ENCODE measurements around the gene LEMD3.

LEMD3 gene

DNA sequence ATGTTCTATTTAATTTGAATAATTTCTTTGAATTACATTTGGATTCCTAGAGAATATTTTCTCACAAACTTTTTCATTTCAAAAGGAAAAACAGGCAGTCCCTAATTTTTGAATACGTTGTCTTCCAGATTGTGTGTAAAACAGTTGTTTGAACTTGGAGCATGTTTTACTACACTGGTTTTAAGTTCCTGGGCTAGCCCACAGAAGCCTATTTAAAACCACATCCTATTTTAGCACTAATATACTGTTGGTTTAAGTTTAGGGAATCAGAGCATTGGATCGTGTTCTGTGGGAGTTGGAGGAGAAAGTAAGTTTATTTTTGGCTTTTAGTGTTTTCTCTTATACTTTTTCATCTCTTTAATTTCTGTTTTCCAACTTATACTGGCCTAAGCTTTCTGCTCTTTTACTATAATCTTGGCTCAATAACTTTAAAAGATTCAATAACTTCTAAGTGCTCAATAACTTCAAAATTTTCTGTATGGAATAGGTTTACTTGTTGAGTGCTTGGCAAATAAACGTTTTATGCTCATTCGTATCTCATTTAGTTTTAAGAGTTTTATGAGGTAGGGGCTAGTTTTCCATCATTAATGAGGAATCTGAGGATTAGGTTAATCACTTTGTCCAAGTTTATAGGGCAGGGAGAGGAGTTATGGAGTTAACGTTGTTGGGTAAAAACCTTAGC, 14.9 kb downstream of the LEMD3 start:
- ChIA-PET POLR2A (no interaction called here), CTCF (interaction anchor here (0.9 kb wide), 1 partner anchor 61 kb away, joined by 3 read pairs; no protein-coding TSS in a partner anchor)
- TF ChIP-seq, protein P1, sequence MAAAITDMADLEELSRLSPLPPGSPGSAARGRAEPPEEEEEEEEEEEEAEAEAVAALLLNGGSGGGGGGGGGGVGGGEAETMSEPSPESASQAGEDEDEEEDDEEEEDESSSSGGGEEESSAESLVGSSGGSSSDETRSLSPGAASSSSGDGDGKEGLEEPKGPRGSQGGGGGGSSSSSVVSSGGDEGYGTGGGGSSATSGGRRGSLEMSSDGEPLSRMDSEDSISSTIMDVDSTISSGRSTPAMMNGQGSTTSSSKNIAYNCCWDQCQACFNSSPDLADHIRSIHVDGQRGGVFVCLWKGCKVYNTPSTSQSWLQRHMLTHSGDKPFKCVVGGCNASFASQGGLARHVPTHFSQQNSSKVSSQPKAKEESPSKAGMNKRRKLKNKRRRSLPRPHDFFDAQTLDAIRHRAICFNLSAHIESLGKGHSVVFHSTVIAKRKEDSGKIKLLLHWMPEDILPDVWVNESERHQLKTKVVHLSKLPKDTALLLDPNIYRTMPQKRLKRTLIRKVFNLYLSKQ (tag by site-specific recombination; IDR thresholded peaks at IDR 0.05; ENCODE audit: borderline replicate concordance), result no peak
- TF ChIP-seq, protein P2, sequence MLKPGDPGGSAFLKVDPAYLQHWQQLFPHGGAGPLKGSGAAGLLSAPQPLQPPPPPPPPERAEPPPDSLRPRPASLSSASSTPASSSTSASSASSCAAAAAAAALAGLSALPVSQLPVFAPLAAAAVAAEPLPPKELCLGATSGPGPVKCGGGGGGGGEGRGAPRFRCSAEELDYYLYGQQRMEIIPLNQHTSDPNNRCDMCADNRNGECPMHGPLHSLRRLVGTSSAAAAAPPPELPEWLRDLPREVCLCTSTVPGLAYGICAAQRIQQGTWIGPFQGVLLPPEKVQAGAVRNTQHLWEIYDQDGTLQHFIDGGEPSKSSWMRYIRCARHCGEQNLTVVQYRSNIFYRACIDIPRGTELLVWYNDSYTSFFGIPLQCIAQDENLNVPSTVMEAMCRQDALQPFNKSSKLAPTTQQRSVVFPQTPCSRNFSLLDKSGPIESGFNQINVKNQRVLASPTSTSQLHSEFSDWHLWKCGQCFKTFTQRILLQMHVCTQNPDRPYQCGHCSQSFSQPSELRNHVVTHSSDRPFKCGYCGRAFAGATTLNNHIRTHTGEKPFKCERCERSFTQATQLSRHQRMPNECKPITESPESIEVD (tag by site-specific recombination; IDR thresholded peaks at IDR 0.05), result peak; percentile 91
- TF ChIP-seq, protein P3, sequence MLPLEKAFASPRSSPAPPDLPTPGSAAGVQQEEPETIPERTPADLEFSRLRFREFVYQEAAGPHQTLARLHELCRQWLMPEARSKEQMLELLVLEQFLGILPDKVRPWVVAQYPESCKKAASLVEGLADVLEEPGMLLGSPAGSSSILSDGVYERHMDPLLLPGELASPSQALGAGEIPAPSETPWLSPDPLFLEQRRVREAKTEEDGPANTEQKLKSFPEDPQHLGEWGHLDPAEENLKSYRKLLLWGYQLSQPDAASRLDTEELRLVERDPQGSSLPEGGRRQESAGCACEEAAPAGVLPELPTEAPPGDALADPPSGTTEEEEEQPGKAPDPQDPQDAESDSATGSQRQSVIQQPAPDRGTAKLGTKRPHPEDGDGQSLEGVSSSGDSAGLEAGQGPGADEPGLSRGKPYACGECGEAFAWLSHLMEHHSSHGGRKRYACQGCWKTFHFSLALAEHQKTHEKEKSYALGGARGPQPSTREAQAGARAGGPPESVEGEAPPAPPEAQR (tag by site-specific recombination; IDR thresholded peaks at IDR 0.05), result no peak
- TF ChIP-seq FEZF1 (tag by site-specific recombination; IDR thresholded peaks at IDR 0.05), result 0 out of 2 replicates have a peak, but pooled peaks have one; percentile 23
- TF ChIP-seq ZNF585B (tag by site-specific recombination; IDR thresholded peaks at IDR 0.05), result no peak
- TF ChIP-seq OSR2 (tag by site-specific recombination; IDR thresholded peaks at IDR 0.05), result no peak
- TF ChIP-seq SCRT2 (tag by site-specific recombination; IDR thresholded peaks at IDR 0.05), result peak; percentile 29; the same call in 1 of the 2 replicates
- 0 out of 2 replicates have a peak, but pooled peaks have one; percentile 45 for TF ChIP-seq ZNF664 (tag by site-specific recombination; IDR thresholded peaks at IDR 0.05)
- TF ChIP-seq ZNF830 (tag by site-specific recombination; IDR thresholded peaks at IDR 0.05; ENCODE audit: low read depth), result no peak
- TF ChIP-seq, protein P4, sequence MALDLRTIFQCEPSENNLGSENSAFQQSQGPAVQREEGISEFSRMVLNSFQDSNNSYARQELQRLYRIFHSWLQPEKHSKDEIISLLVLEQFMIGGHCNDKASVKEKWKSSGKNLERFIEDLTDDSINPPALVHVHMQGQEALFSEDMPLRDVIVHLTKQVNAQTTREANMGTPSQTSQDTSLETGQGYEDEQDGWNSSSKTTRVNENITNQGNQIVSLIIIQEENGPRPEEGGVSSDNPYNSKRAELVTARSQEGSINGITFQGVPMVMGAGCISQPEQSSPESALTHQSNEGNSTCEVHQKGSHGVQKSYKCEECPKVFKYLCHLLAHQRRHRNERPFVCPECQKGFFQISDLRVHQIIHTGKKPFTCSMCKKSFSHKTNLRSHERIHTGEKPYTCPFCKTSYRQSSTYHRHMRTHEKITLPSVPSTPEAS (tag by site-specific recombination; IDR thresholded peaks at IDR 0.05), result no peak
- TF ChIP-seq, protein P5, sequence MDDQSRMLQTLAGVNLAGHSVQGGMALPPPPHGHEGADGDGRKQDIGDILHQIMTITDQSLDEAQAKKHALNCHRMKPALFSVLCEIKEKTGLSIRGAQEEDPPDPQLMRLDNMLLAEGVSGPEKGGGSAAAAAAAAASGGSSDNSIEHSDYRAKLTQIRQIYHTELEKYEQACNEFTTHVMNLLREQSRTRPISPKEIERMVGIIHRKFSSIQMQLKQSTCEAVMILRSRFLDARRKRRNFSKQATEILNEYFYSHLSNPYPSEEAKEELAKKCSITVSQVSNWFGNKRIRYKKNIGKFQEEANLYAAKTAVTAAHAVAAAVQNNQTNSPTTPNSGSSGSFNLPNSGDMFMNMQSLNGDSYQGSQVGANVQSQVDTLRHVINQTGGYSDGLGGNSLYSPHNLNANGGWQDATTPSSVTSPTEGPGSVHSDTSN (CRISPR knock-in tag; IDR thresholded peaks at IDR 0.05), result no peak
- Histone ChIP-seq H3K4me3 (ENCODE audit: low read depth, low read length) (no peak overlapping the region), H3K4me1 (ENCODE audit: control insufficient read depth, insufficient read depth, low read length) (peaks cover 41% of the 10 kb centered on the region), H3K9me3 (ENCODE audit: control insufficient read depth, insufficient read depth, low read depth, low read length) (no peaks in the 10 kb centered on the region), H3K27ac (ENCODE audit: extremely low read depth, low read depth, low read length) (no peak overlapping the region), H3K36me3 (ENCODE audit: control insufficient read depth in 2 of 2, insufficient read depth in 1 of 2, low read length in 2 of 2) (no peaks in the 10 kb centered on the region)

DNA sequence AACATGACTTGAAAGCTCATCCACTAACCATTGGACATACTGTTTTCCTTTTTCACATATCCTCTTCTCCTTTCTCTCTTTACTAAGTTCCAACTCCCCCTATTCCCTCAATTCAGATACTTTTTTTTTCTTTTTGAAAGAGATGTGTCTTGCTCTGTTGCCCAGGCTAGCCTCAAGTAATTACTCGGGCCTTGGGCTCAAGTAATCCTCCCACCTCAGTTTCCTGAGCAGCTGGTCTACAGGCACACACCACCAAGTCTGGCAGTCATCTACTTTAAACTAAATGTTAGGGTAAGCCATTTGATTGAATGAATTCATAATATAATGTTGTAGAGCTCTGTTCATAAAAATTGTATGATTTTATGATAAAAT, 15.5 kb downstream of the LEMD3 start:
- Histone ChIP-seq H3K9me3 (ENCODE audit: control insufficient read depth, insufficient read depth, low read depth, low read length) (no peaks in the 10 kb centered on the region), H3K27ac (ENCODE audit: extremely low read depth, low read depth, low read length) (no peak overlapping the region), H3K4me3 (ENCODE audit: low read depth, low read length) (no peak overlapping the region), H3K36me3 (ENCODE audit: control insufficient read depth in 2 of 2, insufficient read depth in 1 of 2, low read length in 2 of 2) (no peaks in the 10 kb centered on the region), H3K4me1 (ENCODE audit: control insufficient read depth, insufficient read depth, low read length) (peaks cover 41% of the 10 kb centered on the region)
- CTCF ChIA-PET, result interaction anchor here (0.9 kb wide), 1 partner anchor 62 kb away, joined by 3 read pairs; no protein-coding TSS in a partner anchor
- POLR2A ChIA-PET, result no interaction called here
- TF ChIP-seq, protein P5 (CRISPR knock-in tag; IDR thresholded peaks at IDR 0.05), result no peak
- TF ChIP-seq ZNF121 (tag by site-specific recombination; IDR thresholded peaks at IDR 0.05) (peak; percentile 88), MZF1 (tag by site-specific recombination; IDR thresholded peaks at IDR 0.05; ENCODE audit: borderline replicate concordance) (peak; percentile 38; the same call in 1 of the 2 replicates)

All from HEK293 (cell line).